Measurements from ENCODE around the gene PRR12. TPM values are rescaled to one million over a fixed set of nuclear protein-coding genes. Genes with fewer than 3 reads are reported as not detected.

The PRR12 gene
- total RNA-seq, 1 experiment from 2014 or later: 8.7 TPM

DNA sequence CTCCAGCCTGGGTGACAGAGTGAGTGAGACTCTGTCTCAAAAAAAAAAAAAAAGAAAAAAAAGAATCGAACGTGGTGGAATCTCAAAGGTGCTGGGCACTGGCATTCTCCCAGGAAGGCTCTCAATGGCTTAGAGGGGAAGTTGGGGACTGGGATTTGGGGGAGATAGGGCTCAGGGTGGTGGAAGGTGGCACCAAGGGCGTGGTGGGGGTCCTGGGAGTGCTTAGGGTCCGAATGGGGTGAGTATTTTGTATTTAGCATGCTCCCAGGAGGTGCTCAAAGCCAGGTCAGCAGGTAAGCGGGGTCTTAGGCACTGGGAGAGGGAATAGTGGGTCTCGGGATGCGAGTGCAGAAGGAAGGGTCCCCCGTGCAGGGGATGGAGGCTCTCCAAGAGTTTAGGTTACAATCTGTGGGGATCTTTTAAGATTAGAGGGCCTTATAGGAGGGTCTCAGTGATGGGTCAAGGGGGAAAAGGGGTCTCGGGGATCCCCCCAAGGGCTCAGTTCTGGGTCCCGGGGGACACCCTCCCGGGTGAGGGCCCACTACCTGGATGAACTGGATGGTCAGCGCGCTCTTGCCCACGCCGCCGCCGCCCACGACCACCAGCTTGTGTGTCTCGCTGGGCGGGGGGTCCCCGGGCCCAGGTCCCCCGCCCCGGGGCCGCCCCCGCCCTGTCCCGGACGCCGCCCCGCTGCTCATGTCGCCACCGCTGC, 48.6 kb downstream of the PRR12 start:
- H3K4me1 ChIP-seq (ENCODE audit: low read length): peaks cover 34% of the 10 kb centered on the region
- H3K4me2 ChIP-seq (ENCODE audit: low read depth, low read length, poor library complexity, severe bottlenecking): peak overlapping the region; percentile 84
- no peaks in the 10 kb centered on the region for H3K9me3 ChIP-seq (ENCODE audit: low read length)
- peak overlapping the region; percentile 64 for H3K9ac ChIP-seq (ENCODE audit: low read length)
- H4K20me1 ChIP-seq (ENCODE audit: insufficient read depth, low read depth, low read length): peaks cover 17% of the 10 kb centered on the region
- H3K36me3 ChIP-seq (ENCODE audit: insufficient read depth, low read length): no peaks in the 10 kb centered on the region; the same call in 1 of the 2 replicates
- H3K27ac ChIP-seq (ENCODE audit: low read length): no peak overlapping the region
- DNase-seq: peak; percentile 49
- H3K27me3 ChIP-seq (ENCODE audit: low read length): no peaks in the 10 kb centered on the region
- H2AFZ ChIP-seq (ENCODE audit: low read length): no peak overlapping the region
- H3K4me3 ChIP-seq (ENCODE audit: low read length): peak overlapping the region; percentile 64
- H3K79me2 ChIP-seq (ENCODE audit: low read length): peaks cover 25% of the 10 kb centered on the region
- no peaks in the 10 kb centered on the region for H3K9me2 ChIP-seq (replicated peaks; ENCODE audit: insufficient read depth, low read length)

DNA sequence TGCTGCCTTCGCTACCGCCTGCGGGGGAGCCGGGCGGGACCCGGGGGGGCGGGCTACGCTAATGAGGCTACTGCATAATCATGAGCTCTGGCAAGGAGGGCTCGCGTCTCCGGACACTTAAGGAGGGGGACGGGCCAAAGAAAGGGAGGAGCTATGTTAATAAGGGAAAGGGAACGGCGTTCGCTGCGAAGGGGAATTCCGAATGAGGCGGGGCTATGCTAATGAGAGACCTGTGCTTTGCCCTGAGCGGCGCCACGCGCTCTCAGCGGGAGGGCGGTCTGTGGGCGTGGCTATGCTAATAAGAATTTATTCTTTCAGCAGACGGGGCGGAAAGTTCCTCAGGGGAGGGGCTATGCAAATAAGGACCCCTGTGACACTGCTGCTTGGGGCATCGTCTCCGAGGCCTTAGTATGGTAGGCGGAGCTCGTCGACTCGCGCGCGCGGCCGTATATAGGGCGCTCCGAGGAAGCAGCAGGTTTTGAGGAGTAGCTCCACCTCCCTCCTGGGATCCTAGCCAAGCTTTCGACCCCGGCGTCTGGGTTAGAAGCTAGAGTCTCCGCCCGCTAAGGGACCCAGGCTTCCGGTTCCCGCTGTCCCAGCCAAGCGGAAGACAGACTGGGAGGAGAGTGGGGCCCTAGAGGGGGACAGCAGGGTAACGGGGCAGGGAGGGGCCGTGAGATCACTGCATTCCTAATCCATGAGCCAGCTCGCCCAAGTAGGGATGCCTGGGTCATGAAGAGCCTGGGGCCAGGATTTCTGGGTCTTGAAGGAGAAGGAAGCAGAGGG, 49.3 kb downstream of the PRR12 start, which contains the start of gene RRAS:
RRAS (minus strand) TSS at position 31 of the 786 bp plus-strand sequence. CDS start 45 bp downstream, outside the sequence.
- H3K9ac ChIP-seq (ENCODE audit: low read length): peak within 1 kb of the TSS; percentile 88
- DNase-seq: peak; percentile 100
- peak within 1 kb of the TSS; percentile 97 for H3K4me2 ChIP-seq (ENCODE audit: low read depth, low read length, poor library complexity, severe bottlenecking)
- H3K27me3 ChIP-seq (ENCODE audit: low read length): no peaks in the 10 kb centered on the region
- no peaks in the 10 kb centered on the region; the same call in 1 of the 2 replicates for H3K36me3 ChIP-seq (ENCODE audit: insufficient read depth, low read length)
- peak within 1 kb of the TSS; percentile 83 for H3K27ac ChIP-seq (ENCODE audit: low read length)
- peaks cover 34% of the 10 kb centered on the region for H3K4me1 ChIP-seq (ENCODE audit: low read length)
- peak within 1 kb of the TSS; percentile 86 for H3K4me3 ChIP-seq (ENCODE audit: low read length)
- H3K79me2 ChIP-seq (ENCODE audit: low read length): peaks cover 32% of the 10 kb centered on the region
- no peak within 1 kb of the TSS for H2AFZ ChIP-seq (ENCODE audit: low read length)
- peaks cover 24% of the 10 kb centered on the region for H4K20me1 ChIP-seq (ENCODE audit: insufficient read depth, low read depth, low read length)
- no peaks in the 10 kb centered on the region for H3K9me3 ChIP-seq (ENCODE audit: low read length)
- no peaks in the 10 kb centered on the region for H3K9me2 ChIP-seq (replicated peaks; ENCODE audit: insufficient read depth, low read length)

DNA sequence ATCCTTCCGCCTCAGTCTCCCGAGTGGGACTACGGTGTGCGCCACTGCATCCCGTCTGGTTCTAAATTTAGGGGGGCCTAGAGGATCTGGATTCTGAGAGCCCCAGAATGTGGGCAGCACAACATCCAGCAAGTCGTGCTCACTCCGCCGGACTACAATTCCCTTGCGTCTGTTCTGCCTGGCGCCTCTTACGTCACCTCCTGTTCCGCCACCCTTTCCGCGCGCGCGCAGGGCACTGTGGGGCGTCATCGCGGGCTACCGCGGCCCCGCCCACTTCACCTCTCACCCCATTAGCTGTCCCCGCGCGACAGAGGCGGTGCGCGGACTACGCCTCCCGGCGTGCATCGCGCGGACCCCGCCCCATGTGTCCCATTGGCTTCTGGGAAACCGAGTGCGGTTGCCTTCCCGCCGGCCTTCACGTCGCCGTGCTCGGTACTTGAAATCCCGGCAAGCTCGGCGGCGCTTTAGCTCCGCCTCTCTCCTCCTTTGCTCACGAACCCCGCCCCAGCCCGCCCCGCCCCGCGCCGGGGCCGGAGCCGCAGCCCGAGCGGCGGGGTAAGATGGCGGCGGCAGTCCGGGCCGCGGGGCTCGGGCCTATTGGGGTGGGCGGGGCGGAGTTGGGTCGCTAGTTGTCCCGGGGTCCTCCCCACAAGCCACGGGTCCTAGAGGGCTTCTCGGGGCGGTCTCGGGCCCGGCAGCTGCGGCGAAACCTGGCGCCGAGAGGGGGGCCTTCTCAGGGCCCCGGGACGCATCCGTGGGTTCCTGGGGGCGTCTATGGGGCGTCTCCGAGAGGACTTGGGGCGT, 50.9 kb downstream of the PRR12 start, which contains the start of gene SCAF1:
SCAF1 (plus strand) TSS at position 522 of the 804 bp plus-strand sequence. CDS start 2,818 bp downstream, outside the sequence.
- Histone ChIP-seq H3K9me3 (ENCODE audit: low read length) (no peaks in the 10 kb centered on the region), H3K9me2 (replicated peaks; ENCODE audit: insufficient read depth, low read length) (no peaks in the 10 kb centered on the region), H3K4me1 (ENCODE audit: low read length) (peaks cover 34% of the 10 kb centered on the region), H2AFZ (ENCODE audit: low read length) (no peak within 1 kb of the TSS), H3K27ac (ENCODE audit: low read length) (peak within 1 kb of the TSS; percentile 83), H3K9ac (ENCODE audit: low read length) (peak within 1 kb of the TSS; percentile 88), H4K20me1 (ENCODE audit: insufficient read depth, low read depth, low read length) (peaks cover 29% of the 10 kb centered on the region), H3K4me2 (ENCODE audit: low read depth, low read length, poor library complexity, severe bottlenecking) (peak within 1 kb of the TSS; percentile 97), H3K36me3 (ENCODE audit: insufficient read depth, low read length) (no peaks in the 10 kb centered on the region; the same call in 1 of the 2 replicates), H3K4me3 (ENCODE audit: low read length) (peak within 1 kb of the TSS; percentile 86), H3K27me3 (ENCODE audit: low read length) (no peaks in the 10 kb centered on the region), H3K79me2 (ENCODE audit: low read length) (peaks cover 39% of the 10 kb centered on the region)
- peak; percentile 100 for DNase-seq

DNA sequence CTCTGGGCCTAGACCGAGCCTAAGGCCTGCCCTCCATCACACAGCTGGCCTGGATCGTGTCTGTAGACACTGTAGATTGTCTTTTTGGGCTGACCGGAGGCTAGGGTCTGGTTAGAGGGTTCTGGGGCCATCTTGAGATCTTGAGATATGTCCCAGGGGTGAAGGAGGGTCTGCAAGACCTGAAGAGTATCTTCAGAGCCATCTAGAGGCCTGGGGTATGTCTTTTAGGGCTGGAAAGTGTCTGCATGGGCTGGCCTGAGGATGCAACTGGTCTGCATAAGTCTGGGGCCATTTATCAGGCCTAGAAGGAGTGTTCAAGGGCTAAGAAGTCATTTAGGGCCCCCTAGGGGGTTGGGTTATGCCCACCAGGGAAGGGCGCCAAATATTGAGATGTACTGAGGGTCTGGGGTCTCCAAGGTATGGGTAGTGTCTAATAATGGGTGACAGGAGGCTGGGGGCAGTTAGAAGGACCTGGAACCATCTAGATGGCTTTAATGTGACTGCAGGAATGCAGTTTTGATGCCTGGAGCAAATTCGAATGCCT, 51.6 kb downstream of the PRR12 start:
- Histone ChIP-seq H3K9me3 (ENCODE audit: low read length) (no peaks in the 10 kb centered on the region), H3K9me2 (replicated peaks; ENCODE audit: insufficient read depth, low read length) (no peaks in the 10 kb centered on the region), H3K4me3 (ENCODE audit: low read length) (peak overlapping the region; percentile 78), H3K27me3 (ENCODE audit: low read length) (no peaks in the 10 kb centered on the region), H3K36me3 (ENCODE audit: insufficient read depth, low read length) (no peaks in the 10 kb centered on the region; the same call in 1 of the 2 replicates), H3K4me2 (ENCODE audit: low read depth, low read length, poor library complexity, severe bottlenecking) (peak overlapping the region; percentile 93), H2AFZ (ENCODE audit: low read length) (no peak overlapping the region), H3K9ac (ENCODE audit: low read length) (peak overlapping the region; percentile 87), H3K79me2 (ENCODE audit: low read length) (peaks cover 42% of the 10 kb centered on the region), H3K4me1 (ENCODE audit: low read length) (peaks cover 34% of the 10 kb centered on the region), H3K27ac (ENCODE audit: low read length) (peak overlapping the region; percentile 63), H4K20me1 (ENCODE audit: insufficient read depth, low read depth, low read length) (peaks cover 34% of the 10 kb centered on the region)
- peak; percentile 71 for DNase-seq

DNA sequence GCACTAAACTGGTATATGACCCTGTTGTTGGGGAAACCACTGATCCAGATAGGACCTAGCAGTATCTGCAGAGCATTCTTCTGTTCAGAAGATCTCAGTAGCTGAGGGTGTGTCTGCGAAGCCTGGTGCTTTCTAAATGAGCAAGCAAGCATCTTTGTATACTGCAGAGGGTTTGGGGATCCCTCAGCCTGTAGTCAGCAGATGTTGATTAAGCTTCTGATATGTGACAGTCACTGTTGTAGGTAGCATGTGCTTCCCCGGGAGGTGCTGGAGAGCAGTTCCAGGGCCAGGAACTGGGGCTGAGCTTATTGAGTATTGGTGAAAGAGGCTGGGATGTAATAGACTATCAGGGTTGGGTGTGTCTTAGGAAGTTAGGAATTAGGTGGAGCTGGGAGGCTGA, 52.5 kb downstream of the PRR12 start:
- no peaks in the 10 kb centered on the region for H3K9me3 ChIP-seq (ENCODE audit: low read length)
- peak overlapping the region; percentile 87 for H3K9ac ChIP-seq (ENCODE audit: low read length)
- H3K9me2 ChIP-seq (replicated peaks; ENCODE audit: insufficient read depth, low read length): no peaks in the 10 kb centered on the region
- no peaks in the 10 kb centered on the region for H3K27me3 ChIP-seq (ENCODE audit: low read length)
- H3K4me1 ChIP-seq (ENCODE audit: low read length): peaks cover 34% of the 10 kb centered on the region
- H2AFZ ChIP-seq (ENCODE audit: low read length): no peak overlapping the region
- H3K4me3 ChIP-seq (ENCODE audit: low read length): peak overlapping the region; percentile 78
- H3K36me3 ChIP-seq (ENCODE audit: insufficient read depth, low read length): no peaks in the 10 kb centered on the region; the same call in 1 of the 2 replicates
- peaks cover 42% of the 10 kb centered on the region for H3K79me2 ChIP-seq (ENCODE audit: low read length)
- H3K4me2 ChIP-seq (ENCODE audit: low read depth, low read length, poor library complexity, severe bottlenecking): peak overlapping the region; percentile 93
- no peak overlapping the region for H3K27ac ChIP-seq (ENCODE audit: low read length)
- peaks cover 28% of the 10 kb centered on the region for H4K20me1 ChIP-seq (ENCODE audit: insufficient read depth, low read depth, low read length)
- DNase-seq: no peak

DNA sequence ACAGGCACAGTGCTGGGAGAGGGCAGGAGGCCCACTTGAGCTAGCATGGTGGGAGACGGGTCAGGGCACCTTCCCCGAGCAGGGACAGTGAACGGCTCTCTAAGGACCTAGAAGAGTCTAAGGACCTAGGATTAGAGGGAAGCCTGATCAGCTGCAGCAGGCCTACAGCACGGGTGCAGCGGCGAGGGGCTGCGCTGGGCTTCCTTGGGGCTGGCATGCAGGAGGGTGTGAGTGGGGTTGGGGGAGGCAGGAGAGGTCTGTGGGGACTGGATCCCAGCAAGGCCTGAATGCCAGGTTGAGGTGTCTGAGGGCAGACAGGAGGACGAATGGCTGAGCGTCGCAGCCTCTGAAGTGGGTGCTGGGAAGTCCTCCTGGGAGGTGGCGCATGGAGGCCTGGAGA, 54.6 kb downstream of the PRR12 start:
- H2AFZ ChIP-seq (ENCODE audit: low read length): no peak overlapping the region
- H3K9me2 ChIP-seq (replicated peaks; ENCODE audit: insufficient read depth, low read length): no peaks in the 10 kb centered on the region
- no peaks in the 10 kb centered on the region for H3K27me3 ChIP-seq (ENCODE audit: low read length)
- H3K36me3 ChIP-seq (ENCODE audit: insufficient read depth, low read length): no peaks in the 10 kb centered on the region; the same call in 1 of the 2 replicates
- no peak for DNase-seq
- no peak overlapping the region for H3K4me3 ChIP-seq (ENCODE audit: low read length)
- no peaks in the 10 kb centered on the region for H3K9me3 ChIP-seq (ENCODE audit: low read length)
- H4K20me1 ChIP-seq (ENCODE audit: insufficient read depth, low read depth, low read length): peaks cover 28% of the 10 kb centered on the region; the same call in 1 of the 2 replicates
- H3K4me1 ChIP-seq (ENCODE audit: low read length): peaks cover 27% of the 10 kb centered on the region
- H3K4me2 ChIP-seq (ENCODE audit: low read depth, low read length, poor library complexity, severe bottlenecking): no peak overlapping the region
- peaks cover 42% of the 10 kb centered on the region for H3K79me2 ChIP-seq (ENCODE audit: low read length)
- no peak overlapping the region for H3K9ac ChIP-seq (ENCODE audit: low read length)
- no peak overlapping the region for H3K27ac ChIP-seq (ENCODE audit: low read length)

DNA sequence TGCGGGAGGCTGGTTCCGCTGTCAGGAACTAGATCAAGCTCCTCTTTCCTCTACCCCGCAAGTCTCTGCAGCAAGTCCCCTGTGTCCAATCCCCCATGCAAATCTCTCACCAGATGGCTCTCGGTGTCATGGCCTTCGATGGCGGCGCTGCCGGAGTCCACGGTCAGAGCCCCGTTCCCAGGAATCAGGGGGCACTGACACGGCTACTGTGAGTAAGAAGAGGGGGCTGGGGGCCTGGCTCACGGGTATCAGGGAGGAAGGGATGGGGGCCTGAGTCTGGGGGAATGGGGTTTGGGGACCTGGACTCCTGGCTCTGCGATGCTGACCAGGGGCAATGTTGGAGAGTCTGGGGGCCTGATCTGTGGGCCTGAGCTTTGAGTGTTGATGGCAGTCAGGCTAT, 55.0 kb downstream of the PRR12 start:
- Histone ChIP-seq H2AFZ (ENCODE audit: low read length) (no peak overlapping the region), H3K79me2 (ENCODE audit: low read length) (peaks cover 42% of the 10 kb centered on the region), H3K4me2 (ENCODE audit: low read depth, low read length, poor library complexity, severe bottlenecking) (no peak overlapping the region), H3K9me3 (ENCODE audit: low read length) (no peaks in the 10 kb centered on the region), H3K27me3 (ENCODE audit: low read length) (no peaks in the 10 kb centered on the region), H3K9me2 (replicated peaks; ENCODE audit: insufficient read depth, low read length) (no peaks in the 10 kb centered on the region), H3K9ac (ENCODE audit: low read length) (no peak overlapping the region), H4K20me1 (ENCODE audit: insufficient read depth, low read depth, low read length) (peaks cover 28% of the 10 kb centered on the region; the same call in 1 of the 2 replicates), H3K36me3 (ENCODE audit: insufficient read depth, low read length) (no peaks in the 10 kb centered on the region; the same call in 1 of the 2 replicates), H3K4me1 (ENCODE audit: low read length) (peaks cover 23% of the 10 kb centered on the region), H3K4me3 (ENCODE audit: low read length) (no peak overlapping the region), H3K27ac (ENCODE audit: low read length) (no peak overlapping the region)
- no peak for DNase-seq

All from Karpas-422 (cell line).